ENCODE results near the gene PADI3.

PADI3 gene

GRCh38 chr1:17207966-17208418 lies 40.9 kb upstream of the PADI3 start:
- H3K4me3 ChIP-seq (ENCODE audit: low read depth, low read length) = no peak overlapping the region
- TF ChIP-seq CTCF (IDR thresholded peaks at IDR 0.05; ENCODE audit: low read depth, low read length) (no peak), MYC (IDR thresholded peaks at IDR 0.05; ENCODE audit: low read depth, low read length) (no peak), MAX (IDR thresholded peaks at IDR 0.05; ENCODE audit: low read depth, low read length) (no peak), POLR2A (IDR thresholded peaks at IDR 0.05; ENCODE audit: extremely low read depth, insufficient read length) (no peak)
- DNase-seq (ENCODE audit: low read depth) = peak; percentile 84

- no peak for DNase-seq (ENCODE audit: low read depth)
- TF ChIP-seq CTCF (IDR thresholded peaks at IDR 0.05; ENCODE audit: low read depth, low read length) (no peak), MYC (IDR thresholded peaks at IDR 0.05; ENCODE audit: low read depth, low read length) (no peak), MAX (IDR thresholded peaks at IDR 0.05; ENCODE audit: low read depth, low read length) (no peak), POLR2A (IDR thresholded peaks at IDR 0.05; ENCODE audit: extremely low read depth, insufficient read length) (no peak)
Observed at GRCh38 chr1:17208546-17208945, 40.4 kb upstream of the PADI3 start.

GRCh38 chr1:17209430-17209829 lies 39.5 kb upstream of the PADI3 start:
- no peak for DNase-seq (ENCODE audit: low read depth)
- TF ChIP-seq POLR2A (IDR thresholded peaks at IDR 0.05; ENCODE audit: extremely low read depth, insufficient read length) (no peak), CTCF (IDR thresholded peaks at IDR 0.05; ENCODE audit: low read depth, low read length) (no peak)
- H3K4me3 ChIP-seq (ENCODE audit: low read depth, low read length) = no peak overlapping the region

More at GRCh38 chr1:17208546-17208945, 40.4 kb upstream of the PADI3 start:
- H3K4me3 ChIP-seq (ENCODE audit: low read depth, low read length) = no peak overlapping the region

GRCh38 chr1:17210176-17210575 lies 38.7 kb upstream of the PADI3 start:
- no peak for DNase-seq (ENCODE audit: low read depth)
- no peak overlapping the region for H3K4me3 ChIP-seq (ENCODE audit: low read depth, low read length)
- TF ChIP-seq MAX (IDR thresholded peaks at IDR 0.05; ENCODE audit: low read depth, low read length) (no peak), CTCF (IDR thresholded peaks at IDR 0.05; ENCODE audit: low read depth, low read length) (no peak), POLR2A (IDR thresholded peaks at IDR 0.05; ENCODE audit: extremely low read depth, insufficient read length) (no peak), MYC (IDR thresholded peaks at IDR 0.05; ENCODE audit: low read depth, low read length) (no peak)

- H3K4me3 ChIP-seq (ENCODE audit: low read depth, low read length) = no peak overlapping the region
- DNase-seq (ENCODE audit: low read depth) = no peak
- no peak for TF ChIP-seq MYC (IDR thresholded peaks at IDR 0.05; ENCODE audit: low read depth, low read length)
- no peak for TF ChIP-seq MAX (IDR thresholded peaks at IDR 0.05; ENCODE audit: low read depth, low read length)
- TF ChIP-seq CTCF (IDR thresholded peaks at IDR 0.05; ENCODE audit: low read depth, low read length) = no peak
- TF ChIP-seq POLR2A (IDR thresholded peaks at IDR 0.05; ENCODE audit: extremely low read depth, insufficient read length) = no peak
Observed at GRCh38 chr1:17211377-17211776, 37.5 kb upstream of the PADI3 start.

- TF ChIP-seq CTCF (IDR thresholded peaks at IDR 0.05; ENCODE audit: low read depth, low read length) (no peak), MYC (IDR thresholded peaks at IDR 0.05; ENCODE audit: low read depth, low read length) (no peak), MAX (IDR thresholded peaks at IDR 0.05; ENCODE audit: low read depth, low read length) (no peak), POLR2A (IDR thresholded peaks at IDR 0.05; ENCODE audit: extremely low read depth, insufficient read length) (no peak)
- DNase-seq (ENCODE audit: low read depth) = no peak
- H3K4me3 ChIP-seq (ENCODE audit: low read depth, low read length) = no peak overlapping the region
Observed at GRCh38 chr1:17212009-17212408, 36.9 kb upstream of the PADI3 start.
